ENCODE measurements around the gene PHF1. TPM values are rescaled to one million over a fixed set of nuclear protein-coding genes. Genes with fewer than 3 reads are reported as not detected.
"Not testable (repeated sequence)": the region's sequence is repeated elsewhere in the genome, so short reads cannot be mapped to it uniquely, and the experiment has no call there.

Gene PHF1
- total RNA-seq, 1 donor from 2014 or later: 70.5 TPM

DNA sequence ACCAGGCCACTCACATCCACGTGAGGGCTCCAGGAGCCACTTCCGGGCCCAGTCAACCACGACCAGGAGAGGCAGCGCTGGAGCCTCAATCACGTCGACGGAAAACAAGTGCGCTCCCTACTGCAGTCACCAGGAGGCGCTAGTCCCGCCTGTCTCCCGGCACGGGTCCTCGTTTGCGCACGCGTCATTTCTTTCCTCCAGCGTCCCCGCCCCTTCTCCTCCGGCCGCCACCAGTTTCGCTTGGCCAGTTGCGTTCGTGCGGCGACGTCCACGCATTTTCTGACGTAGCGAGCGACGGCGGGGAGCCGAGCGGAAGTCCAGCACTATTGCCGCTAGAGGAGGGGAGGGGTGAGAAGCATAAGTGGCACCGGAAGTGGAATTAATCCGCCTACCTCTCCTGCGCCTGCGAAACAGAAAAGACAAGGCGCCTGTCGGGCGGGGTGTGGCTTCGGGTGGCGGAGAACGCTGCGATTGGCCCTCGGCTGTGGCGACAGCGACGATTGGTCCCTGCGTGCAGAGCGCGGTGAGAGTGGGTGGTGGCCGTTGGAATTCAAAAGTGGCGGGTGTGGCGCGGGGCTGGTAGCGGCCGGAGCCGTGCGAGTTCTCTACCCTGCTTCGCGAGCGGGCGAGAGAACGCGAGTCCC lies 19.4 kb upstream of the PHF1 start, which contains the start of gene KIFC1:
KIFC1 (plus strand) TSS at position 546 of the 644 bp plus-strand sequence. CDS start 163 bp downstream, outside the sequence.
- Mint-ChIP-seq H3K9me3 (no peaks in the 10 kb centered on the region), H3K36me3 (ENCODE audit: low read depth) (peaks cover 9% of the 10 kb centered on the region), H3K4me1 (peaks cover 51% of the 10 kb centered on the region), H3K27me3 (ENCODE audit: low read depth) (no peaks in the 10 kb centered on the region), H3K27ac (ENCODE audit: unreplicated experiment) (peak within 1 kb of the TSS; percentile 97), H3K4me3 (peak within 1 kb of the TSS; percentile 98)
- peak; percentile 100 for DNase-seq (ENCODE audit: low read depth, low spot score)
- TF ChIP-seq, protein P1, sequence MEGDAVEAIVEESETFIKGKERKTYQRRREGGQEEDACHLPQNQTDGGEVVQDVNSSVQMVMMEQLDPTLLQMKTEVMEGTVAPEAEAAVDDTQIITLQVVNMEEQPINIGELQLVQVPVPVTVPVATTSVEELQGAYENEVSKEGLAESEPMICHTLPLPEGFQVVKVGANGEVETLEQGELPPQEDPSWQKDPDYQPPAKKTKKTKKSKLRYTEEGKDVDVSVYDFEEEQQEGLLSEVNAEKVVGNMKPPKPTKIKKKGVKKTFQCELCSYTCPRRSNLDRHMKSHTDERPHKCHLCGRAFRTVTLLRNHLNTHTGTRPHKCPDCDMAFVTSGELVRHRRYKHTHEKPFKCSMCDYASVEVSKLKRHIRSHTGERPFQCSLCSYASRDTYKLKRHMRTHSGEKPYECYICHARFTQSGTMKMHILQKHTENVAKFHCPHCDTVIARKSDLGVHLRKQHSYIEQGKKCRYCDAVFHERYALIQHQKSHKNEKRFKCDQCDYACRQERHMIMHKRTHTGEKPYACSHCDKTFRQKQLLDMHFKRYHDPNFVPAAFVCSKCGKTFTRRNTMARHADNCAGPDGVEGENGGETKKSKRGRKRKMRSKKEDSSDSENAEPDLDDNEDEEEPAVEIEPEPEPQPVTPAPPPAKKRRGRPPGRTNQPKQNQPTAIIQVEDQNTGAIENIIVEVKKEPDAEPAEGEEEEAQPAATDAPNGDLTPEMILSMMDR (conservative IDR thresholded peaks at IDR 0.05): peak; percentile 98

DNA sequence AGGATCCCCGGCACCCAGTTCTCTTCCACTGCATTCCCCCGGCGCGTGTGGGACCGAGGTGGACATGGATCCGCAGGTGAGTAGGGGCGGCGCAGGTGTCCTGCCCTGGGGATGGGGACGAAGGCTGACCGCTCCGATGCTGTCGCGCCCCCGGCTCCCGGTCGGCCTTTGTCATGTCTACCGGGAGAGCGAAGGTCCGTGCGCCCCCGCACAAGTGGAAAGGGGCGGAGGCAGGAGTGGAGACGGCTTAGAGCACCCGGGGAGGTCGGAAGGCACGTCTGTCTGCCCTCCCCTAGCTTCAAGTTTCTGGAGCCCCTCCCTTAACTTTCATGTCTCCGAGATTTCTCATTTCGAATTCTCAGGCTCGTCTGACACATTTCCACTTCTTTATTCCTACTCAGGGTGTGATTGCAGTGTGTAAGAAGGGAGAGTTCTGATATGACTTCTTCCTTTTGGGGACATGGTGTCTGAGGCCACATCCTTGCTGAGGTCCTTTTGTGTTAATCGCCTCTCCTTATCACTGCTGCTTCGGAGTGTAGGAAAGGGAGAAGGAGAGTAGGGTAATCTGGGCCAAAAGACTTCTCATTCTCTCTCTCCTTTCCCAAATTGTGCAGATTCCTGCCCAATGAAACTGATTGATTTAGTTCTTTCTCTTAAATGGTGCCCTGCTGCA lies 18.8 kb upstream of the PHF1 start:
- Mint-ChIP-seq H3K36me3 (ENCODE audit: low read depth) (peaks cover 9% of the 10 kb centered on the region), H3K27ac (ENCODE audit: unreplicated experiment) (peak overlapping the region; percentile 97), H3K4me3 (peak overlapping the region; percentile 98), H3K4me1 (peaks cover 51% of the 10 kb centered on the region), H3K9me3 (no peaks in the 10 kb centered on the region), H3K27me3 (ENCODE audit: low read depth) (no peaks in the 10 kb centered on the region)
- TF ChIP-seq, protein P1 (conservative IDR thresholded peaks at IDR 0.05): no peak
- no peak for DNase-seq (ENCODE audit: low read depth, low spot score)

DNA sequence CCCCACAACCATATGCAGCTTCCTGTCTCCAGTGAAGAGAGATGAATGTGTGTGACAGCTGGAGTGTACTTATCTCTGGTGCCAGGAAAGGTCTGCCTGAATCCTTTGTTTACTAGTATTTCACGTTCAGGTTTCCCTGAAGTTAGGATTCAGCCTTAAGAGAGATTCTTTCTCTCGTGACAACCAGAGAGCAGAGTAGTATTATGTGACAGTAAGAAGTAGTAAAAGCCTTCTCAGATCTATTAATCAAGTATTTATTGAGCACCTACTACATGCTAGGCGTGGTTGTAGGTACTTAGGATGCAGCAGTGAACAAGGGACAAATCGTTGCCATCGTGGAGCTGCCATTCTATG lies 18.2 kb upstream of the PHF1 start:
- Mint-ChIP-seq H3K27ac (ENCODE audit: unreplicated experiment) (peak overlapping the region; percentile 97), H3K4me1 (peaks cover 51% of the 10 kb centered on the region), H3K9me3 (no peaks in the 10 kb centered on the region), H3K27me3 (ENCODE audit: low read depth) (no peaks in the 10 kb centered on the region), H3K36me3 (ENCODE audit: low read depth) (peaks cover 9% of the 10 kb centered on the region), H3K4me3 (peak overlapping the region; percentile 98)
- TF ChIP-seq, protein P1 (conservative IDR thresholded peaks at IDR 0.05): no peak
- no peak for DNase-seq (ENCODE audit: low read depth, low spot score)

DNA sequence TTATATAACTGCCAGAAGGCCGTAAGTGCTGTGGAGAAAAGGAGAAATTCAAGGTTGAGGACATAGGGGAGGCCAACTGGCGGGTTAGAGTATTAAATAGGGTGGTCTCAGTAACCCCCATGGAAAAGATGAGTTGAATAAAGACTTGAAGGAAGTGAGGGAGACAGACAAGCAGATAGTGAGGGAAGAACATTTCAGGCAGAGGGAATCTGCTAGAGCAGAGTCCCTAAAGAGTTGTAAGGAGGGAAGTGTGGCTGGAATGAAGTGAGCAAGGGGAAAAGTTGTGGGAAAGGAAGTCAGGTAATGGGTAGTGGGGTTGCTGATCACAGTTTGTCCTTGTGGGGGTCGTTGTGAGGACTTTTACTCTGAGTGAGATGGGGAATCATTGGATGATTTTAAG lies 17.8 kb upstream of the PHF1 start:
- H3K27ac Mint-ChIP-seq (ENCODE audit: unreplicated experiment): peak overlapping the region; percentile 66
- no peaks in the 10 kb centered on the region for H3K9me3 Mint-ChIP-seq
- peaks cover 51% of the 10 kb centered on the region for H3K4me1 Mint-ChIP-seq
- DNase-seq (ENCODE audit: low read depth, low spot score): no peak
- H3K27me3 Mint-ChIP-seq (ENCODE audit: low read depth): no peaks in the 10 kb centered on the region
- H3K36me3 Mint-ChIP-seq (ENCODE audit: low read depth): peaks cover 13% of the 10 kb centered on the region
- TF ChIP-seq, protein P1 (conservative IDR thresholded peaks at IDR 0.05): no peak
- H3K4me3 Mint-ChIP-seq: peak overlapping the region; percentile 98

DNA sequence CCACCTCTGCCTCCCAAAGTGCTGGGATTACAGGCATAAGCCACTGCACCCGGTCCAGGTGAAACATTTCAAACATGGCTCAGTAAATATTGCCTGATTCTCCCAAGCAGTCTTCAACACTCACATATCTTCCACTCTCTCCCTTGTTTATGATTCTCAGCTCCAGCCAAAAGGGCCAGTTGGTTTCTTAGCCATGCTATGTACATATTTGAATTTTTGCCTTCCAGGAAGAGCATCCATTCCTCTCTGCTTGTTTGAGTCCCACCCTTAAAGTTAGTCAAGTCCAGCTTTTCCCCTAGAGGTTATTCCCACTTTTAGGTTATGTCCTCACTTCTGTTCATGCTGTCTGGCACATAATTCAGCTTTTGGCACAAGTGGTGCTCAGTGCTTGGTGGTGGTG lies 13.3 kb upstream of the PHF1 start:
- no peaks in the 10 kb centered on the region for H3K27me3 Mint-ChIP-seq (ENCODE audit: low read depth)
- H3K9me3 Mint-ChIP-seq: no peaks in the 10 kb centered on the region
- TF ChIP-seq, protein P1 (conservative IDR thresholded peaks at IDR 0.05): no peak
- peaks cover 32% of the 10 kb centered on the region for H3K4me1 Mint-ChIP-seq
- no peak overlapping the region for H3K27ac Mint-ChIP-seq (ENCODE audit: unreplicated experiment)
- H3K4me3 Mint-ChIP-seq: no peak overlapping the region
- DNase-seq (ENCODE audit: low read depth, low spot score): no peak
- H3K36me3 Mint-ChIP-seq (ENCODE audit: low read depth): peaks cover 20% of the 10 kb centered on the region

DNA sequence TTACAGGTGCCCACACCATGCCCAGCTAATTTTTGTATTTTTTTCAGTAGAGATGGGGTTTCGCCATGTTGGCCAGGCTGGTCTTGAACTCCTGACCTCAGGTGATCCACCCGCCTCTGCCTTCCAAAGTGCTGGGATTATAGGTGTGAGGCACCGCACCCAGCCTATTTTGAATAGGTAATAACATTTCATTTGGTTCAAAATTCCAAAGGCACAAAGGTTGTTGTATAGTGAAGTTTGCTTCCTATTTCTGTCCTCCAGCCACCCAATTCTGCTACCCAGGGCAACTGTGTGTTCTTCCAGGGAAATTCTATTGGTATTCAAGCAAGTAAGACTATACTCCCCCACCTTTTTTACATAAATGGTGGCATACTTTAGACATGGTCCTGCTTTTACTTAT lies 12.2 kb upstream of the PHF1 start:
- Mint-ChIP-seq H3K4me1 (peaks cover 24% of the 10 kb centered on the region), H3K36me3 (ENCODE audit: low read depth) (peaks cover 23% of the 10 kb centered on the region)
- DNase-seq (ENCODE audit: low read depth, low spot score); H3K27ac Mint-ChIP-seq (ENCODE audit: unreplicated experiment); H3K27me3 Mint-ChIP-seq (ENCODE audit: low read depth); H3K9me3 Mint-ChIP-seq; H3K4me3 Mint-ChIP-seq: not testable (repeated sequence)

DNA sequence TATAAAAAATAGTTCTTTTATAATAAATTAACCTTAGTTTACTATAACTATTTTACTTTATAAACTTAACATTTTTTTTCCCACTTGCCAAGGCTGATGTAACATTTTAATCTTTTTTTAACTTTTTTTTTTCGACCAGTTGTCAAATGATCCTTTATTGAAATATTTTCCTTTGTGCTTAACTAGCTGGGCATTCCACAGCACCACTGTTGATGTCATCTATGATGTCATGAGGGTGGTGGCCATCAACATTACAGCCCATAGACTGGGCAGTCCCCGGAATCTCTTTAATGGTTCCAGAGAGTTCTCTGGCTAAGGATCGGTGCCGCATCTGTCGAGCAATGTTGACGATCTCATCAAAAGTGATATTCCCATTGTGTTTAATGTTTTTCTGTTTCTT lies 10.9 kb upstream of the PHF1 start:
- Mint-ChIP-seq H3K4me1 (peaks cover 18% of the 10 kb centered on the region), H3K36me3 (ENCODE audit: low read depth) (peaks cover 31% of the 10 kb centered on the region), H3K4me3 (peak overlapping the region; percentile 23)
- not testable (repeated sequence) for H3K27ac Mint-ChIP-seq (ENCODE audit: unreplicated experiment); H3K9me3 Mint-ChIP-seq; H3K27me3 Mint-ChIP-seq (ENCODE audit: low read depth); DNase-seq (ENCODE audit: low read depth, low spot score)

Data from neural crest cell (in vitro differentiated cells).